Smooth muscle cell (in vitro differentiated cells): ENCODE results near the gene TGM2. TPM values are rescaled to one million over a fixed set of nuclear protein-coding genes. Genes with fewer than 3 reads are reported as not detected.
A peak's percentile ranks its signal among the peaks of the same experiment; 100 is the strongest.

ENCODE experiments used
- DNase-seq: peaks from one replicate; lab custom pipeline; 2025; ENCODE audit not compliant: unreplicated experiment; lab: John Stamatoyannopoulos, UW
- H2AFZ ChIP-seq: fragments of 200-600 bp; sonication (generic); 2 replicates; pipeline ENCODE4 v1.6.0; 2016; ENCODE audit warnings: antibody characterized with exemption, low read depth, mild to moderate bottlenecking
- H3F3A ChIP-seq: fragments of 200-600 bp; sonication (generic); 2 replicates; pipeline ENCODE4 v1.6.0; 2017; ENCODE audit warnings: antibody characterized with exemption, low read depth
- H3K27ac ChIP-seq: fragments of 200-600 bp; sonication (generic); 2 replicates; pipeline ENCODE4 v1.5.1; 2016; ENCODE audit warnings: low read depth, mild to moderate bottlenecking
- H3K27me3 ChIP-seq: fragments of 200-600 bp; sonication (generic); 2 replicates; pipeline ENCODE4 v1.6.1; 2016; ENCODE audit warnings: low read depth, mild to moderate bottlenecking
- H3K36me3 ChIP-seq: fragments of 200-600 bp; sonication (generic); 2 replicates; pipeline ENCODE4 v1.5.1; 2016; ENCODE audit warnings: low read depth
- H3K4me1 ChIP-seq: fragments of 200-600 bp; sonication (generic); 2 replicates; pipeline ENCODE4 v1.5.1; 2016; ENCODE audit warnings: low read depth
- H3K4me2 ChIP-seq: fragments of 200-600 bp; sonication (generic); 2 replicates; pipeline ENCODE4 v1.6.0; 2016; ENCODE audit warnings: mild to moderate bottlenecking
- H3K4me3 ChIP-seq: fragments of 200-600 bp; sonication (generic); 2 replicates; pipeline ENCODE4 v1.5.1; 2016; ENCODE audit warnings: mild to moderate bottlenecking
- H3K79me2 ChIP-seq: fragments of 200-600 bp; sonication (generic); 2 replicates; pipeline ENCODE4 v1.6.0; 2016; ENCODE audit warnings: low read depth, mild to moderate bottlenecking
- H3K9ac ChIP-seq: fragments of 200-600 bp; sonication (generic); 2 replicates; pipeline ENCODE4 v1.6.0; 2016; ENCODE audit warnings: low read depth
- H3K9me3 ChIP-seq: fragments of 200-600 bp; sonication (generic); replicated peaks from 2 replicates; pipeline ENCODE4 v1.5.1; 2016; ENCODE audit warnings: low read depth
- H4K20me1 ChIP-seq: fragments of 200-600 bp; sonication (generic); 2 replicates; pipeline ENCODE4 v1.6.0; 2016; ENCODE audit warnings: low read depth
- WGBS: methylation state at CpG from one replicate; pipeline ENCODE4 v1.1.7; 2016; ENCODE audit warnings: low lambda C conversion rate; 5-methylcytosine and 5-hydroxymethylcytosine counted together
- polyA plus RNA-seq: library from polyadenylated mRNA; unstranded; fragments of >200 nt; fragmentation: Nextera tagmentation; extraction: Ambion mirVana; gene quantifications from 2 replicates; pipeline ENCODE4 v1.2.1, GENCODE V29; 2016
- total RNA-seq: library from RNA; depleted of rRNA; stranded (reverse); fragments of >200 nt; gene quantifications from 2 replicates; pipeline ENCODE4 v1.2.3, GENCODE V29; 2014
- TF ChIP-seq, protein P1 (sequence below): fragments of 200-600 bp; sonication (generic); IDR thresholded peaks from 2 replicates; pipeline ENCODE4 v1.5.1; 2017; ENCODE audit warnings: borderline replicate concordance, mild to moderate bottlenecking, antibody characterized with exemption; ENCODE audit not compliant: insufficient read depth, poor library complexity, severe bottlenecking

TGM2 gene
- total and polyA plus RNA-seq, 2 experiments from 2014 or later: 41.7 to 72.0 TPM

DNA sequence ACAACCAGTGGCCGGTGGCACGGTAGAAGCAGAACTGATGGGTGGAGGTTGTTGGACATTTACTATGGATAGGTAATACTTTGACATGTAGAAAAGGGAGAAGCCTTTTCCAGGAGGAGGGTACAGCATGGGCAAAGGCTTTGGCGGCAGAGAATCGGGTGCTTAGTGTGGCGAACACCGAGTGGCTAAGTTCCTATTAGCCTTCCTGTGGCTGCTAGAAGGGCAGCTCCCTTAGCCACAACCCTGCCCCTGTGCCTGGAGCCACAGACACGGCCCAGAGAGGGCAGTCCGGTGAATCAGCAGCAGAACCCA, 37.9 kb upstream of the TGM2 start:
- Histone ChIP-seq H3F3A (peaks cover 14% of the 10 kb centered on the region), H3K4me1 (no peaks in the 10 kb centered on the region), H3K4me2 (no peak overlapping the region), H3K9me3 (no peaks in the 10 kb centered on the region), H3K9ac (no peak overlapping the region), H3K27me3 (no peaks in the 10 kb centered on the region), H4K20me1 (no peaks in the 10 kb centered on the region), H2AFZ (no peak overlapping the region), H3K4me3 (no peak overlapping the region), H3K36me3 (no peaks in the 10 kb centered on the region), H3K79me2 (no peaks in the 10 kb centered on the region), H3K27ac (no peak overlapping the region)
- 81% methylated on average over 8 of the region's 8 CpGs for WGBS
- TF ChIP-seq, protein P1, sequence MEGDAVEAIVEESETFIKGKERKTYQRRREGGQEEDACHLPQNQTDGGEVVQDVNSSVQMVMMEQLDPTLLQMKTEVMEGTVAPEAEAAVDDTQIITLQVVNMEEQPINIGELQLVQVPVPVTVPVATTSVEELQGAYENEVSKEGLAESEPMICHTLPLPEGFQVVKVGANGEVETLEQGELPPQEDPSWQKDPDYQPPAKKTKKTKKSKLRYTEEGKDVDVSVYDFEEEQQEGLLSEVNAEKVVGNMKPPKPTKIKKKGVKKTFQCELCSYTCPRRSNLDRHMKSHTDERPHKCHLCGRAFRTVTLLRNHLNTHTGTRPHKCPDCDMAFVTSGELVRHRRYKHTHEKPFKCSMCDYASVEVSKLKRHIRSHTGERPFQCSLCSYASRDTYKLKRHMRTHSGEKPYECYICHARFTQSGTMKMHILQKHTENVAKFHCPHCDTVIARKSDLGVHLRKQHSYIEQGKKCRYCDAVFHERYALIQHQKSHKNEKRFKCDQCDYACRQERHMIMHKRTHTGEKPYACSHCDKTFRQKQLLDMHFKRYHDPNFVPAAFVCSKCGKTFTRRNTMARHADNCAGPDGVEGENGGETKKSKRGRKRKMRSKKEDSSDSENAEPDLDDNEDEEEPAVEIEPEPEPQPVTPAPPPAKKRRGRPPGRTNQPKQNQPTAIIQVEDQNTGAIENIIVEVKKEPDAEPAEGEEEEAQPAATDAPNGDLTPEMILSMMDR: no peak
- DNase-seq: no peak

DNA sequence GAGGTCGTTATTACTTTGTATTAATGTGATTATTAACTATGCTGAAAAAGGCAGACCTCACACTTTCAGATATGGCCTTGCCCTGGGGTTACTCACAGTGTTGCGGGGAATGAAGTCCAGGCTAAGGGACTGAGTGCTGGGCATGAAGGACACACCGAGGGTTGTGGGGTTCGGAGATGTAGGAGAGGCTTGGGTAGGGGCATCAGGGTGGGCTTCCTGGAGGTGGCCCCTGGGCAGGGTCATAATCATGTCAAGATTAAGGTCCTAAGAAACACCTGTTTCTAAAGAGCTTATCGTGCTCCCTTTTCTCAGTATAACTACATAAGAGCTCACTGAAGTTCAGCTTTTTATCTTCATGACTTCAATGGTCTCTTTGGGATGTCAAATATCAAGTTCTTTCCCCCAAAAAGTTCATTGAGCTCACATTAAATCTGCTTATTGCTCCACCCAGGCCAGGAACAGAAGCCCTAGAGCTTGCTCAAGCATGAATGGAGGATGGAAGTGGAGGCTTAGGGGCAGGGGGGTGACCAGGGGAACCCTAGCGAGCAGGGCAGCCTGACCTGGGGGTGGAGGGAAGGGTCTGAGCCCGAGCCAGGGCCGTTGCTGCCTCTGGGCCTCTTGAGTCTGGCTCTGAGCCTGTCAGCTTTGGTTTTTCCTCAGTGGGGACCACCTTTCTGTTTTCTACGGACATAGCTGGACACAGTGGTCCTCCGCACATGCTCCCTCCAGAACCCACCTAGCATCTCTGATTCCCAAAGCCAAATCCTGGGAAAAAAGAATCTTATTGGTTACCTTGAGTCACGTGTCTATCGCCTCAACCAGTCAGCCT, 37.3 kb upstream of the TGM2 start:
- H3K4me1 ChIP-seq: no peaks in the 10 kb centered on the region
- no peak overlapping the region for H3K9ac ChIP-seq
- H3F3A ChIP-seq: peaks cover 14% of the 10 kb centered on the region
- H3K36me3 ChIP-seq: no peaks in the 10 kb centered on the region
- no peaks in the 10 kb centered on the region for H3K27me3 ChIP-seq
- H3K4me2 ChIP-seq: no peak overlapping the region
- WGBS: 96% methylated on average over 12 of the region's 12 CpGs
- H3K4me3 ChIP-seq: no peak overlapping the region
- H2AFZ ChIP-seq: no peak overlapping the region
- H3K79me2 ChIP-seq: no peaks in the 10 kb centered on the region
- no peaks in the 10 kb centered on the region for H4K20me1 ChIP-seq
- no peak overlapping the region for H3K27ac ChIP-seq
- TF ChIP-seq, protein P1: no peak
- H3K9me3 ChIP-seq: no peaks in the 10 kb centered on the region
- DNase-seq: no peak

DNA sequence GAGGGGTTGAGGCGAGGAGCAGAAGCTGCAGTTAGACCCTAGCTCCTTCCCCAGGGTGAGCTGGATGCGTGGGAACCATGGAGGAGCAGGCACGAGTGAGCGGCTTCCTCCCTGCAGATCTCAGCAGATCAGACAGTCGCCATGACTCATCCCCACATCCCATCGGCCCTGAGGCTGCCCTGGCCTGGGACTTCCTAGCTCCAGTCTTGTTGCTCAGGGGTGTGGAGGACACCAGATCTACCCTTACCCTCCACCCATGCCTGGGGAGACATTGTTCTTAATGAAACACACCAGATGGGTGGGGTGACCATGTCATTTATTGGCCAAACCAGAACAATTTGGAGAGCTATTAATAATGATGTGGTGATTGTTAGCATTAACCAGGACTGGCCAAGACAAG, 36.3 kb upstream of the TGM2 start:
- 13% methylated on average over 6 of the region's 6 CpGs for WGBS
- H3F3A ChIP-seq: peaks cover 14% of the 10 kb centered on the region
- no peaks in the 10 kb centered on the region for H3K27me3 ChIP-seq
- TF ChIP-seq, protein P1: no peak
- H3K9ac ChIP-seq: no peak overlapping the region
- H3K4me2 ChIP-seq: no peak overlapping the region
- no peak overlapping the region for H2AFZ ChIP-seq
- H3K4me1 ChIP-seq: no peaks in the 10 kb centered on the region
- H4K20me1 ChIP-seq: no peaks in the 10 kb centered on the region
- H3K9me3 ChIP-seq: no peaks in the 10 kb centered on the region
- peak; percentile 8 for DNase-seq
- H3K4me3 ChIP-seq: no peak overlapping the region
- H3K27ac ChIP-seq: peak overlapping the region; percentile 47
- H3K36me3 ChIP-seq: no peaks in the 10 kb centered on the region
- H3K79me2 ChIP-seq: no peaks in the 10 kb centered on the region

DNA sequence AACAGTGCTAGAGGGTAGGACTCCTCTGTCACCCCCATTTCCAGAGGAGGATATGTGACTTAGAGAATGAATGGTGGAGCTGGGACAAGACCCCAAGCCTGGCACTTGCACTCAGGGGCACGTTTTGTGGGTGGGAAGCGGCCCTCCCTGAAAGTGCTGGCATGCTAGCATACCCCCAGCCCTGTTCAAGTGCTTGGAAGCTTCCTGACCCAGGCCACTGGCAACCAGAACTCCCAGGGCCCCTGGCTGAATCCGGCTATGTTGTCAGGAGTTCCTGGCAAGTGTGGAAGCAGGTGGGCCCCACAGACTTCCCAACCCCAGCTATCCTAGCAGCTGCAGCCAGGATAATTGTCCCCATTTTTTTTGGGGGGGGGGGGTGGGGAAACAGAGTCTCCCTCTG, 35.6 kb upstream of the TGM2 start:
- 95% methylated on average over 3 of the region's 3 CpGs for whole genome bisulfite sequencing
- no peak for DNase-seq
- H3K4me2 ChIP-seq: no peak overlapping the region

More for the DNA sequence above, 35.6 kb upstream of the TGM2 start:
- TF ChIP-seq, protein P1: no peak
- peak overlapping the region; percentile 47 for H3K27ac ChIP-seq
- H3K4me1 ChIP-seq: no peaks in the 10 kb centered on the region
- H4K20me1 ChIP-seq: no peaks in the 10 kb centered on the region
- no peak overlapping the region for H3K9ac ChIP-seq
- H2AFZ ChIP-seq: no peak overlapping the region
- H3F3A ChIP-seq: peaks cover 14% of the 10 kb centered on the region
- H3K79me2 ChIP-seq: no peaks in the 10 kb centered on the region
- no peaks in the 10 kb centered on the region for H3K27me3 ChIP-seq
- H3K9me3 ChIP-seq: no peaks in the 10 kb centered on the region
- H3K4me3 ChIP-seq: no peak overlapping the region
- H3K36me3 ChIP-seq: no peaks in the 10 kb centered on the region
